ENCODE measurements around the gene FFAR3.

The FFAR3 gene

GRCh38 chr19:35363711-35364425 is 5.6 kb downstream of the FFAR3 start:
- H3K4me3 ChIP-seq (ENCODE audit: low read depth in 1 of 2, low read length in 2 of 2): no peak overlapping the region
- no peak overlapping the region for H2AFZ ChIP-seq (ENCODE audit: low read depth, low read length)
- H3K4me1 ChIP-seq (ENCODE audit: insufficient read depth, low read length): no peaks in the 10 kb centered on the region
- TF ChIP-seq EZH2 (IDR thresholded peaks at IDR 0.05; ENCODE audit: borderline replicate concordance, low read depth, low read length, severe bottlenecking): no peak
- TF ChIP-seq, protein P1, sequence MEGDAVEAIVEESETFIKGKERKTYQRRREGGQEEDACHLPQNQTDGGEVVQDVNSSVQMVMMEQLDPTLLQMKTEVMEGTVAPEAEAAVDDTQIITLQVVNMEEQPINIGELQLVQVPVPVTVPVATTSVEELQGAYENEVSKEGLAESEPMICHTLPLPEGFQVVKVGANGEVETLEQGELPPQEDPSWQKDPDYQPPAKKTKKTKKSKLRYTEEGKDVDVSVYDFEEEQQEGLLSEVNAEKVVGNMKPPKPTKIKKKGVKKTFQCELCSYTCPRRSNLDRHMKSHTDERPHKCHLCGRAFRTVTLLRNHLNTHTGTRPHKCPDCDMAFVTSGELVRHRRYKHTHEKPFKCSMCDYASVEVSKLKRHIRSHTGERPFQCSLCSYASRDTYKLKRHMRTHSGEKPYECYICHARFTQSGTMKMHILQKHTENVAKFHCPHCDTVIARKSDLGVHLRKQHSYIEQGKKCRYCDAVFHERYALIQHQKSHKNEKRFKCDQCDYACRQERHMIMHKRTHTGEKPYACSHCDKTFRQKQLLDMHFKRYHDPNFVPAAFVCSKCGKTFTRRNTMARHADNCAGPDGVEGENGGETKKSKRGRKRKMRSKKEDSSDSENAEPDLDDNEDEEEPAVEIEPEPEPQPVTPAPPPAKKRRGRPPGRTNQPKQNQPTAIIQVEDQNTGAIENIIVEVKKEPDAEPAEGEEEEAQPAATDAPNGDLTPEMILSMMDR (IDR thresholded peaks at IDR 0.05; ENCODE audit: borderline replicate concordance, extremely low read depth, low read length, poor library complexity, severe bottlenecking): no peak
- H4K20me1 ChIP-seq (ENCODE audit: insufficient read depth, low read length): no peaks in the 10 kb centered on the region
- no peaks in the 10 kb centered on the region for H3K79me2 ChIP-seq (ENCODE audit: insufficient read depth, low read length)
- ATAC-seq (ENCODE audit: insufficient read depth, low read depth) (no peak), DNase-seq (no peak)
- H3K9ac ChIP-seq (ENCODE audit: low read depth, low read length): no peak overlapping the region
- no peaks in the 10 kb centered on the region for H3K36me3 ChIP-seq (ENCODE audit: insufficient read depth, low read length)
- no peaks in the 10 kb centered on the region for H3K9me3 ChIP-seq (ENCODE audit: insufficient read depth, low read length, severe bottlenecking)
- H3K27ac ChIP-seq (ENCODE audit: low read length): no peak overlapping the region
- no peak overlapping the region for H3K4me2 ChIP-seq (ENCODE audit: insufficient read depth, low read length)
- no peaks in the 10 kb centered on the region for H3K27me3 ChIP-seq (ENCODE audit: insufficient read depth, low read length, poor library complexity)

DNA sequence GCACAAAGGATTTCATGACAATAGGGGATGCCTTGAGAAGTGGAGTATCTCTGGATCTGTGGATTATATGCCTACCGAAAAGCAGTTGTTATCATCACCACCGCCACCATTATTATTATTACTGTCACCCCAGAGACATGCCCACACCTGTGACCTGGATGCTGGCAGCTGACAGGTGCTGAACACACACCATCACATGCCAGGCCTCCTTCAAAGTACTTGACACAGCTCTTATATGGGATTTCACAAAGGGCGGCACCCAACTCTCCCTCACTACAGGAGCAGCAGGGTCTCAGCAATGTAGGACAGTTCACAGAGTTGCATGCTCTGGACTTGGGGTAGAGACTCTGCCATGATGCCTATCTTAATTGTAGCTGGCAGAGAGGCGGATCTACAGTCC is 7.0 kb downstream of the FFAR3 start:
- H3K27me3 ChIP-seq (ENCODE audit: insufficient read depth, low read length, poor library complexity): no peaks in the 10 kb centered on the region
- no peak overlapping the region for H2AFZ ChIP-seq (ENCODE audit: low read depth, low read length)
- ATAC-seq (ENCODE audit: insufficient read depth, low read depth): no peak
- no peak overlapping the region for H3K27ac ChIP-seq (ENCODE audit: low read length)
- DNase-seq: no peak
- H3K4me3 ChIP-seq (ENCODE audit: low read depth in 1 of 2, low read length in 2 of 2): no peak overlapping the region
- no peak overlapping the region for H3K9ac ChIP-seq (ENCODE audit: low read depth, low read length)
- no peaks in the 10 kb centered on the region for H3K4me1 ChIP-seq (ENCODE audit: insufficient read depth, low read length)
- no peaks in the 10 kb centered on the region for H3K79me2 ChIP-seq (ENCODE audit: insufficient read depth, low read length)
- H3K9me3 ChIP-seq (ENCODE audit: insufficient read depth, low read length, severe bottlenecking): no peaks in the 10 kb centered on the region
- no peaks in the 10 kb centered on the region for H3K36me3 ChIP-seq (ENCODE audit: insufficient read depth, low read length)
- H4K20me1 ChIP-seq (ENCODE audit: insufficient read depth, low read length): no peaks in the 10 kb centered on the region
- TF ChIP-seq, protein P1 (IDR thresholded peaks at IDR 0.05; ENCODE audit: borderline replicate concordance, extremely low read depth, low read length, poor library complexity, severe bottlenecking): no peak
- no peak for TF ChIP-seq EZH2 (IDR thresholded peaks at IDR 0.05; ENCODE audit: borderline replicate concordance, low read depth, low read length, severe bottlenecking)
- no peak overlapping the region for H3K4me2 ChIP-seq (ENCODE audit: insufficient read depth, low read length)

GRCh38 chr19:35368378-35368777 is 10.1 kb downstream of the FFAR3 start:
- no peaks in the 10 kb centered on the region for H3K9me3 ChIP-seq (ENCODE audit: insufficient read depth, low read length, severe bottlenecking)
- no peaks in the 10 kb centered on the region for H3K36me3 ChIP-seq (ENCODE audit: insufficient read depth, low read length)
- no peak for TF ChIP-seq EZH2 (IDR thresholded peaks at IDR 0.05; ENCODE audit: borderline replicate concordance, low read depth, low read length, severe bottlenecking)
- TF ChIP-seq, protein P1 (IDR thresholded peaks at IDR 0.05; ENCODE audit: borderline replicate concordance, extremely low read depth, low read length, poor library complexity, severe bottlenecking): no peak
- H3K9ac ChIP-seq (ENCODE audit: low read depth, low read length): no peak overlapping the region
- H3K79me2 ChIP-seq (ENCODE audit: insufficient read depth, low read length): no peaks in the 10 kb centered on the region
- H3K4me1 ChIP-seq (ENCODE audit: insufficient read depth, low read length): no peaks in the 10 kb centered on the region
- no peaks in the 10 kb centered on the region for H4K20me1 ChIP-seq (ENCODE audit: insufficient read depth, low read length)
- no peaks in the 10 kb centered on the region for H3K27me3 ChIP-seq (ENCODE audit: insufficient read depth, low read length, poor library complexity)
- no peak overlapping the region for H2AFZ ChIP-seq (ENCODE audit: low read depth, low read length)
- H3K4me3 ChIP-seq (ENCODE audit: low read depth in 1 of 2, low read length in 2 of 2): no peak overlapping the region
- H3K27ac ChIP-seq (ENCODE audit: low read length): no peak overlapping the region
- no peak for DNase-seq
- ATAC-seq (ENCODE audit: insufficient read depth, low read depth): no peak
- H3K4me2 ChIP-seq (ENCODE audit: insufficient read depth, low read length): no peak overlapping the region

Measured in DND-41 (cell line).